ENCODE data around the gene LHFPL6.

- TF ChIP-seq, protein P1, sequence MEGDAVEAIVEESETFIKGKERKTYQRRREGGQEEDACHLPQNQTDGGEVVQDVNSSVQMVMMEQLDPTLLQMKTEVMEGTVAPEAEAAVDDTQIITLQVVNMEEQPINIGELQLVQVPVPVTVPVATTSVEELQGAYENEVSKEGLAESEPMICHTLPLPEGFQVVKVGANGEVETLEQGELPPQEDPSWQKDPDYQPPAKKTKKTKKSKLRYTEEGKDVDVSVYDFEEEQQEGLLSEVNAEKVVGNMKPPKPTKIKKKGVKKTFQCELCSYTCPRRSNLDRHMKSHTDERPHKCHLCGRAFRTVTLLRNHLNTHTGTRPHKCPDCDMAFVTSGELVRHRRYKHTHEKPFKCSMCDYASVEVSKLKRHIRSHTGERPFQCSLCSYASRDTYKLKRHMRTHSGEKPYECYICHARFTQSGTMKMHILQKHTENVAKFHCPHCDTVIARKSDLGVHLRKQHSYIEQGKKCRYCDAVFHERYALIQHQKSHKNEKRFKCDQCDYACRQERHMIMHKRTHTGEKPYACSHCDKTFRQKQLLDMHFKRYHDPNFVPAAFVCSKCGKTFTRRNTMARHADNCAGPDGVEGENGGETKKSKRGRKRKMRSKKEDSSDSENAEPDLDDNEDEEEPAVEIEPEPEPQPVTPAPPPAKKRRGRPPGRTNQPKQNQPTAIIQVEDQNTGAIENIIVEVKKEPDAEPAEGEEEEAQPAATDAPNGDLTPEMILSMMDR (conservative IDR thresholded peaks at IDR 0.05), result no peak
- TF ChIP-seq EZH2 (IDR thresholded peaks at IDR 0.05; ENCODE audit: low read depth), result no peak
Measured at GRCh38 chr13:39501702-39502324, 101.2 kb downstream of the LHFPL6 start.

All from PC-9 (cell line).